ENCODE data around the gene CATSPER1.

CATSPER1 gene

GRCh38 chr11:66026017-66026529 is at the start of gene CATSPER1:
Gene CATSPER1 (minus strand): TSS chr11:66026479. CDS start chr11:66026379, 100 bp downstream.
- no peak within 1 kb of the TSS for H3K27ac Mint-ChIP-seq
- H3K27me3 Mint-ChIP-seq (ENCODE audit: low read depth, poor library complexity): peaks cover 65% of the 10 kb centered on the region
- DNase-seq: no peak
- no peak within 1 kb of the TSS for H3K4me3 Mint-ChIP-seq
- H3K4me1 Mint-ChIP-seq: no peaks in the 10 kb centered on the region
- H3K36me3 Mint-ChIP-seq (ENCODE audit: low read depth): no peaks in the 10 kb centered on the region
- H3K9me3 Mint-ChIP-seq: no peaks in the 10 kb centered on the region
- no peak for TF ChIP-seq CTCF (IDR thresholded peaks at IDR 0.05)

- DNase-seq: no peak
- H3K4me1 Mint-ChIP-seq: peaks cover 51% of the 10 kb centered on the region
These were observed 49.0 kb upstream of the CATSPER1 start for GRCh38 chr11:66075273-66075672.

GRCh38 chr11:66073669-66074068 is 47.4 kb upstream of the CATSPER1 start:
- Mint-ChIP-seq H3K9me3 (no peaks in the 10 kb centered on the region), H3K4me3 (no peak overlapping the region), H3K27ac (no peak overlapping the region), H3K27me3 (ENCODE audit: low read depth, poor library complexity) (peaks cover 2% of the 10 kb centered on the region), H3K4me1 (peaks cover 44% of the 10 kb centered on the region), H3K36me3 (ENCODE audit: low read depth) (peaks cover 55% of the 10 kb centered on the region)
- TF ChIP-seq CTCF (IDR thresholded peaks at IDR 0.05): no peak
- DNase-seq: no peak

More at GRCh38 chr11:66075273-66075672, 49.0 kb upstream of the CATSPER1 start:
- Mint-ChIP-seq H3K4me3 (no peak overlapping the region), H3K27me3 (ENCODE audit: low read depth, poor library complexity) (peaks cover 2% of the 10 kb centered on the region), H3K36me3 (ENCODE audit: low read depth) (peaks cover 54% of the 10 kb centered on the region), H3K9me3 (no peaks in the 10 kb centered on the region), H3K27ac (no peak overlapping the region)
- TF ChIP-seq CTCF (IDR thresholded peaks at IDR 0.05): no peak

DNA sequence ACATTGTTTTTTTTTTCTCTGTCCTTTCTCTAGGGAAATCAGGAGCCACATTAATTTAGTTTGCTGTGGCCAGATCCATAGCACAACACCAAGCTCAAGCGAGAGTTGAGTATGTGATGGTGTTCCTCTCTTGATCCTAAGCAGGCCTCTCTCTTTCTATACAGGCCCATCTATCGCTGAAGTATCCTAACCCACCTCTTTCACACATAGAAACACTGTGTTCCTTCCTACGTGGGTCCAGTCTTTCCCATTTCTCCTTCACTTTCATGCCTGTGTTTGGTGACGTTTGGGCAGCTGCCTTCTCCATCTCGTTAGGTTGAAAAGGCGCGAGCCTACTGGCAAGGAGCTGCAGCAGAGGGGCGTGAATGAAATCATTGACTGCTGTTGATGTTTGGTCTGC is 46.2 kb upstream of the CATSPER1 start:
- H3K9me3 Mint-ChIP-seq: no peaks in the 10 kb centered on the region
- peaks cover 56% of the 10 kb centered on the region for H3K36me3 Mint-ChIP-seq (ENCODE audit: low read depth)
- peaks cover 47% of the 10 kb centered on the region for H3K4me1 Mint-ChIP-seq
- TF ChIP-seq CTCF (IDR thresholded peaks at IDR 0.05): no peak
- no peaks in the 10 kb centered on the region for H3K27me3 Mint-ChIP-seq (ENCODE audit: low read depth, poor library complexity)
- peak overlapping the region; percentile 91 for H3K4me3 Mint-ChIP-seq
- DNase-seq: no peak
- no peak overlapping the region for H3K27ac Mint-ChIP-seq

DNA sequence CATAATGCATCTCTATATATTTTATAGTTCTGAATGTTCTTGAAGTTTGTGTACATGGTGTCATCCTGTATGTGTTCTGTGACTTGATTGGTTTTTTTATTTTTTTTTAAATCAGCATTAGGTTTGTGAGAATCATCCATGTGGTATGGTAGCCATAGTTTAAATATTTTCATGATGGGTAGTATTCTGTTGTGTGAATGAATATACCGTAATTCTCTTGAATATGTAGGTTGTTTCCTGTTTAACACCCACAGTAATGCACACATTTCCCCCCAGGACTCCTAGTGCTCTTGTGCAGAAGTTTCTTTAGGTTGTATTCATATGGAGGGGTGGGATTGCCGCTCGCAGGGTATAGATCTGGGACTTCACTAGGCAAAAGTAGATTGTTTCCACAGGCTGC is 45.8 kb upstream of the CATSPER1 start:
- H3K36me3 Mint-ChIP-seq (ENCODE audit: low read depth): peaks cover 56% of the 10 kb centered on the region
- peaks cover 48% of the 10 kb centered on the region for H3K4me1 Mint-ChIP-seq
- peak overlapping the region; percentile 91 for H3K4me3 Mint-ChIP-seq
- H3K9me3 Mint-ChIP-seq: no peaks in the 10 kb centered on the region
- no peaks in the 10 kb centered on the region for H3K27me3 Mint-ChIP-seq (ENCODE audit: low read depth, poor library complexity)
- no peak for DNase-seq
- H3K27ac Mint-ChIP-seq: no peak overlapping the region
- no peak for TF ChIP-seq CTCF (IDR thresholded peaks at IDR 0.05)

DNA sequence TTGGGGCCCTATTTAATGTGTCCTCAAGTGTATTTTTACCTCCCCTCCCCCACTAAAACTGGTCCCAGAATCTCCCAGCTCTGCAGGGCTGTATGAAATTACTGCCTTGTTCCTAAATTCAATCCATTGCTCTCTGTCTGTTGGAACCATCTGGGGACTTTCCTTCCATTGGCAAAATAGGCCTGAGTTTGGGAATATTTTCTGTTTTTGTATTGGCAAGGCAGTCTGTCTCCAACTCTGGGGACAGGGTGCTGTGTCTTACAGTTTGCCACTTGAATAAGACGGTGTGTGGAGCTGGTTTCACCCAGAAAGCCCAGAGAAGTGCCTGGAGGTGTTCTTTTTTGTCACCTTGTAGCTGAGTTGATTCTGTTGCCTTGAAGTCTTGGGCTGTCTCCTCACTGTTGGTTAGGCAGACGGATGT is 45.1 kb upstream of the CATSPER1 start:
- peaks cover 57% of the 10 kb centered on the region for H3K36me3 Mint-ChIP-seq (ENCODE audit: low read depth)
- no peak for TF ChIP-seq CTCF (IDR thresholded peaks at IDR 0.05)
- H3K4me3 Mint-ChIP-seq: peak overlapping the region; percentile 91
- peak overlapping the region; percentile 45 for H3K27ac Mint-ChIP-seq
- no peaks in the 10 kb centered on the region for H3K27me3 Mint-ChIP-seq (ENCODE audit: low read depth, poor library complexity)
- no peaks in the 10 kb centered on the region for H3K9me3 Mint-ChIP-seq
- DNase-seq: no peak
- H3K4me1 Mint-ChIP-seq: peaks cover 53% of the 10 kb centered on the region
